Esophagus muscularis mucosa (tissue), 4 donors: ENCODE data around the gene FBXW11. TPM values are rescaled to one million over a fixed set of nuclear protein-coding genes. Genes with fewer than 3 reads are reported as not detected.

ENCODE experiments used
- DNase-seq: peaks from one replicate; pipeline ENCODE4 v3.0.0-alpha.2; 2017; ENCODE audit errors: extremely low spot score
- H3K27ac ChIP-seq, 4 donors: fragments of 200-600 bp; sonication (generic); replicated peaks in 1 of 4; 1 replicate in 3 of 4; 2 replicates in 1 of 4; pipeline ENCODE4 v1.5.1; 2016 to 2019; ENCODE audit warnings: mild to moderate bottlenecking in 1 of 4
- H3K27me3 ChIP-seq, 4 donors: fragments of 200-600 bp; sonication (generic); one replicate each; pipeline versions ENCODE4 v1.5.1 to v1.6.0; 2016 to 2019
- H3K36me3 ChIP-seq, 4 donors: fragments of 200-600 bp; sonication (generic); one replicate each; pipeline ENCODE4 v1.5.1; 2016 to 2019
- H3K4me1 ChIP-seq, 4 donors: fragments of 200-600 bp; sonication (generic); one replicate each; pipeline ENCODE4 v1.5.1; 2016 to 2019
- H3K4me3 ChIP-seq, 4 donors: fragments of 200-600 bp; sonication (generic); 1 replicate in 2 of 4; 2 replicates in 2 of 4; pipeline ENCODE4 v1.5.1; 2016 to 2019; ENCODE audit warnings: mild to moderate bottlenecking in 4 of 4, moderate library complexity in 1 of 4
- H3K9me3 ChIP-seq, 4 donors: fragments of 200-600 bp; sonication (generic); 1 replicate in 3 of 4; 2 replicates in 1 of 4; pipeline ENCODE4 v1.5.1; 2016 to 2019
- CTCF ChIP-seq, 3 experiments: fragments of 200-600 bp in 2 of 3; fragments of 450-650 bp in 1 of 3; sonication (generic) in 2 of 3; IDR thresholded peaks; one replicate each; pipeline ENCODE4 v1.5.1; 2017 to 2019; ENCODE audit warnings: antibody characterized with exemption in 3 of 3, mild to moderate bottlenecking in 2 of 3, moderate library complexity in 1 of 3
- EP300 ChIP-seq: sonication (generic); formaldehyde crosslinking; IDR thresholded peaks from one replicate; pipeline ENCODE4 v1.6.1; 2017; ENCODE audit warnings: antibody characterized with exemption
- POLR2A ChIP-seq: fragments of 450-650 bp; IDR thresholded peaks from one replicate; pipeline ENCODE4 v1.6.1; 2017; ENCODE audit warnings: antibody characterized with exemption, moderate library complexity, mild to moderate bottlenecking, low read depth
- POLR2AphosphoS5 ChIP-seq, 2 donors: sonication (generic); formaldehyde crosslinking; IDR thresholded peaks; one replicate each; pipeline ENCODE4 v1.6.1; 2017; ENCODE audit warnings: antibody characterized with exemption in 2 of 2
- WGBS: methylation state at CpG from one replicate; pipeline ENCODE4 v1.1.5; 2018; 5-methylcytosine and 5-hydroxymethylcytosine counted together
- intact Hi-C: fragments of 100-400 bp; cut with DNase I; formaldehyde crosslinking; loops from one replicate; pipeline ENCODE4 v1.15.1; 2023
- total RNA-seq, 4 donors: library from RNA; depleted of rRNA; stranded (reverse); fragments of >200 nt; gene quantifications; one replicate each; pipeline versions ENCODE4 v1.1.0 to v1.2.1, GENCODE V29; 2016

FBXW11 gene
- total RNA-seq, 4 donors from 2014 or later = 60.8 to 75.6 (median 66.3) TPM

- no peaks in the 10 kb centered on the region for H3K27me3 ChIP-seq
- H3K4me3 ChIP-seq = no peak overlapping the region
- H3K36me3 ChIP-seq = no peaks in the 10 kb centered on the region
- peaks cover 15 to 29% (median 27%) of the 10 kb centered on the region in 4 donors for H3K4me1 ChIP-seq
- TF ChIP-seq CTCF (IDR thresholded peaks at IDR 0.05) = no peak
- no peak for TF ChIP-seq EP300
- TF ChIP-seq POLR2AphosphoS5 (IDR thresholded peaks at IDR 0.05) = no peak
- no peak for TF ChIP-seq POLR2A
- intact Hi-C loops = no loop called here
- whole genome bisulfite sequencing = 99% methylated on average over 3 of the region's 3 CpGs
- peaks cover 0 to 5% (median 1%) of the 10 kb centered on the region in 4 donors for H3K9me3 ChIP-seq
- H3K27ac ChIP-seq = no peak overlapping the region
- no peak for DNase-seq
Observed at GRCh38 chr5:171939951-171940350, 66.5 kb downstream of the FBXW11 start.

- no peak overlapping the region for H3K4me3 ChIP-seq
- H3K4me1 ChIP-seq = peaks cover 10 to 21% (median 20%) of the 10 kb centered on the region in 4 donors
- no peaks in the 10 kb centered on the region for H3K36me3 ChIP-seq
- TF ChIP-seq EP300 (no peak), POLR2AphosphoS5 (IDR thresholded peaks at IDR 0.05) (no peak), POLR2A (no peak), CTCF (IDR thresholded peaks at IDR 0.05) (no peak)
- H3K9me3 ChIP-seq = peaks cover 0 to 12% (median 12%) of the 10 kb centered on the region in 4 donors
- H3K27ac ChIP-seq = no peak overlapping the region
- H3K27me3 ChIP-seq = no peaks in the 10 kb centered on the region
- intact Hi-C loops = no loop called here
- no peak for DNase-seq
Observed at GRCh38 chr5:171938358-171938757, 68.1 kb downstream of the FBXW11 start.

GRCh38 chr5:171937351-171937750 lies 69.1 kb downstream of the FBXW11 start:
- DNase-seq = no peak
- WGBS = 94% methylated on average over 4 of the region's 4 CpGs
- peaks cover 0 to 13% (median 11%) of the 10 kb centered on the region in 4 donors for H3K4me1 ChIP-seq
- H3K36me3 ChIP-seq = no peaks in the 10 kb centered on the region
- no peak for TF ChIP-seq EP300
- TF ChIP-seq POLR2AphosphoS5 (IDR thresholded peaks at IDR 0.05) = no peak
- TF ChIP-seq POLR2A = no peak
- TF ChIP-seq CTCF (IDR thresholded peaks at IDR 0.05) = no peak
- H3K4me3 ChIP-seq = no peak overlapping the region
- H3K27me3 ChIP-seq = no peaks in the 10 kb centered on the region
- intact Hi-C loops = no loop called here
- no peak overlapping the region for H3K27ac ChIP-seq
- H3K9me3 ChIP-seq = peaks cover 0 to 12% (median 12%) of the 10 kb centered on the region in 4 donors

- 96% methylated on average over 5 of the region's 5 CpGs for WGBS
- Histone ChIP-seq H3K27me3 (no peaks in the 10 kb centered on the region), H3K36me3 (no peaks in the 10 kb centered on the region), H3K4me1 (no peaks in the 10 kb centered on the region), H3K9me3 (peaks cover 0 to 12% (median 12%) of the 10 kb centered on the region in 4 donors), H3K4me3 (no peak overlapping the region), H3K27ac (no peak overlapping the region)
- no peak for DNase-seq
- intact Hi-C loops = no loop called here
- no peak for TF ChIP-seq POLR2AphosphoS5 (IDR thresholded peaks at IDR 0.05)
- no peak for TF ChIP-seq EP300
- TF ChIP-seq CTCF (IDR thresholded peaks at IDR 0.05) = no peak
- TF ChIP-seq POLR2A = no peak
Observed at GRCh38 chr5:171934586-171934985, 71.9 kb downstream of the FBXW11 start.

- no peak for TF ChIP-seq CTCF (IDR thresholded peaks at IDR 0.05)
- TF ChIP-seq POLR2A = no peak
- TF ChIP-seq POLR2AphosphoS5 (IDR thresholded peaks at IDR 0.05) = no peak
- no peak for TF ChIP-seq EP300
- peaks cover 0 to 12% (median 12%) of the 10 kb centered on the region in 4 donors for H3K9me3 ChIP-seq
- intact Hi-C loops = no loop called here
- H3K4me3 ChIP-seq = no peak overlapping the region
- no peak for DNase-seq
- peaks cover 0 to 3% (median 0%) of the 10 kb centered on the region in 4 donors for H3K4me1 ChIP-seq
- H3K36me3 ChIP-seq = no peaks in the 10 kb centered on the region
- WGBS = 100% methylated on average over 2 of the region's 2 CpGs
- no peaks in the 10 kb centered on the region for H3K27me3 ChIP-seq
- no peak overlapping the region for H3K27ac ChIP-seq
Observed at GRCh38 chr5:171931163-171931562, 75.3 kb downstream of the FBXW11 start.
